Measurements from ENCODE around the gene RASD1.

DNA sequence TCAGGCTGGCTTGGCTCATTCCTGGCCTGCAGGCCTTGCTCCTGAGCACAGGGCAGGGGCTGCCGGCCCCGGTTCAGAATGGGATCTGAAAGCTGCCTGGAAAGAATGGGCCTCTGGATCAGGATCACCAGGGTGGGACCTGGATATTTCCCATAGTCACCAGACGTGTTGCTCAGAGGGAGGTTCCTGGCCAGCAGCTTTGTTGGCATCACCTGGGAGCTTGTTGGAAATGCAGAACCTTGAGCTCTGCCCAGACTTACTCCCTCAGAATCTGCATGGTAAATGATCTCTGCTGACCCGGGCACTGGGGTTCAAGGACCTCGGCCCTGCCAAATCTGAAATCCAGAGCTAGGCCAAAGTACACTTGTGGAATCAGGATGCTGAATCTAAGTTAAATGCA lies 48.9 kb downstream of the RASD1 start:
- TF ChIP-seq, protein P1, sequence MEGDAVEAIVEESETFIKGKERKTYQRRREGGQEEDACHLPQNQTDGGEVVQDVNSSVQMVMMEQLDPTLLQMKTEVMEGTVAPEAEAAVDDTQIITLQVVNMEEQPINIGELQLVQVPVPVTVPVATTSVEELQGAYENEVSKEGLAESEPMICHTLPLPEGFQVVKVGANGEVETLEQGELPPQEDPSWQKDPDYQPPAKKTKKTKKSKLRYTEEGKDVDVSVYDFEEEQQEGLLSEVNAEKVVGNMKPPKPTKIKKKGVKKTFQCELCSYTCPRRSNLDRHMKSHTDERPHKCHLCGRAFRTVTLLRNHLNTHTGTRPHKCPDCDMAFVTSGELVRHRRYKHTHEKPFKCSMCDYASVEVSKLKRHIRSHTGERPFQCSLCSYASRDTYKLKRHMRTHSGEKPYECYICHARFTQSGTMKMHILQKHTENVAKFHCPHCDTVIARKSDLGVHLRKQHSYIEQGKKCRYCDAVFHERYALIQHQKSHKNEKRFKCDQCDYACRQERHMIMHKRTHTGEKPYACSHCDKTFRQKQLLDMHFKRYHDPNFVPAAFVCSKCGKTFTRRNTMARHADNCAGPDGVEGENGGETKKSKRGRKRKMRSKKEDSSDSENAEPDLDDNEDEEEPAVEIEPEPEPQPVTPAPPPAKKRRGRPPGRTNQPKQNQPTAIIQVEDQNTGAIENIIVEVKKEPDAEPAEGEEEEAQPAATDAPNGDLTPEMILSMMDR (IDR thresholded peaks at IDR 0.05), result no peak
- no peak for TF ChIP-seq POLR2A (IDR thresholded peaks at IDR 0.05)

Data from lower leg skin (tissue), 3 donors.